ENCODE results near the gene MGAT4C. TPM values are rescaled to one million over a fixed set of nuclear protein-coding genes. Genes with fewer than 3 reads are reported as not detected.

Gene MGAT4C
- total RNA-seq, 2 donors from 2014 or later = 0.11 to 1.8 TPM

- H3K4me3 ChIP-seq (ENCODE audit: low read length) = no peak overlapping the region
- no peak overlapping the region for H3K9ac ChIP-seq (ENCODE audit: extremely low read depth, low read length, poor library complexity, severe bottlenecking)
- H3K4me1 Mint-ChIP-seq = peaks cover 20% of the 10 kb centered on the region
- H3K4me1 ChIP-seq (ENCODE audit: control insufficient read depth, insufficient read depth, low read length) = no peaks in the 10 kb centered on the region
- 96 to 100% methylated on average over 4 to 5 of the region's 5 CpGs for WGBS, 2 experiments (ENCODE audit: insufficient coverage in 1 of 2, insufficient read length in 1 of 2)
- no peaks in the 10 kb centered on the region for H3K27me3 ChIP-seq (ENCODE audit: control insufficient read depth, insufficient read depth, low read length, poor library complexity, severe bottlenecking)
- DNase-seq = no peak
- peaks cover 9% of the 10 kb centered on the region for H3K36me3 Mint-ChIP-seq (ENCODE audit: low read depth)
- no peaks in the 10 kb centered on the region for H3K27me3 Mint-ChIP-seq (ENCODE audit: insufficient read depth)
- no peaks in the 10 kb centered on the region for H3K36me3 ChIP-seq (ENCODE audit: control insufficient read depth, insufficient read depth, low read length)
- no peak overlapping the region for H3K4me3 Mint-ChIP-seq
- H3K27ac ChIP-seq (ENCODE audit: low read depth, low read length) = no peak overlapping the region
- H3K9me3 Mint-ChIP-seq = peaks cover 17% of the 10 kb centered on the region
- no peak for TF ChIP-seq CTCF (conservative IDR thresholded peaks at IDR 0.05)
- H3K27ac Mint-ChIP-seq = no peak overlapping the region
- H3K9me3 ChIP-seq (ENCODE audit: control insufficient read depth, low read length) = peaks cover 10% of the 10 kb centered on the region
These were observed 309.8 kb downstream of the MGAT4C start for GRCh38 chr12:85946375-85946774.

- Histone ChIP-seq H3K36me3 (ENCODE audit: control insufficient read depth, insufficient read depth, low read length) (no peaks in the 10 kb centered on the region), H3K9me3 (ENCODE audit: control insufficient read depth, low read length) (peaks cover 21% of the 10 kb centered on the region), H3K27ac (ENCODE audit: low read depth, low read length) (no peak overlapping the region), H3K9ac (ENCODE audit: extremely low read depth, low read length, poor library complexity, severe bottlenecking) (no peak overlapping the region), H3K4me3 (ENCODE audit: low read length) (no peak overlapping the region), H3K27me3 (ENCODE audit: control insufficient read depth, insufficient read depth, low read length, poor library complexity, severe bottlenecking) (no peaks in the 10 kb centered on the region), H3K4me1 (ENCODE audit: control insufficient read depth, insufficient read depth, low read length) (no peaks in the 10 kb centered on the region)
- H3K27ac Mint-ChIP-seq = no peak overlapping the region
- H3K9me3 Mint-ChIP-seq = peaks cover 19% of the 10 kb centered on the region
- peaks cover 8% of the 10 kb centered on the region for H3K36me3 Mint-ChIP-seq (ENCODE audit: low read depth)
- H3K4me1 Mint-ChIP-seq = no peaks in the 10 kb centered on the region
- no peaks in the 10 kb centered on the region for H3K27me3 Mint-ChIP-seq (ENCODE audit: insufficient read depth)
- H3K4me3 Mint-ChIP-seq = no peak overlapping the region
- TF ChIP-seq CTCF (conservative IDR thresholded peaks at IDR 0.05) = no peak
- DNase-seq = no peak
These were observed 329.0 kb downstream of the MGAT4C start for GRCh38 chr12:85927166-85927565.

- Mint-ChIP-seq H3K36me3 (ENCODE audit: low read depth) (peaks cover 8% of the 10 kb centered on the region), H3K9me3 (peaks cover 19% of the 10 kb centered on the region), H3K27ac (no peak overlapping the region), H3K27me3 (ENCODE audit: insufficient read depth) (no peaks in the 10 kb centered on the region), H3K4me1 (no peaks in the 10 kb centered on the region), H3K4me3 (no peak overlapping the region)
- H3K9me3 ChIP-seq (ENCODE audit: control insufficient read depth, low read length) = peaks cover 21% of the 10 kb centered on the region
- H3K27ac ChIP-seq (ENCODE audit: low read depth, low read length) = no peak overlapping the region
- H3K36me3 ChIP-seq (ENCODE audit: control insufficient read depth, insufficient read depth, low read length) = no peaks in the 10 kb centered on the region
- no peak for DNase-seq
- no peak overlapping the region for H3K4me3 ChIP-seq (ENCODE audit: low read length)
- no CpG with 5 or more reads among the region's 1 CpG for WGBS, 2 experiments (ENCODE audit: insufficient coverage in 1 of 2, insufficient read length in 1 of 2)
- H3K4me1 ChIP-seq (ENCODE audit: control insufficient read depth, insufficient read depth, low read length) = no peaks in the 10 kb centered on the region
- H3K9ac ChIP-seq (ENCODE audit: extremely low read depth, low read length, poor library complexity, severe bottlenecking) = no peak overlapping the region
- no peaks in the 10 kb centered on the region for H3K27me3 ChIP-seq (ENCODE audit: control insufficient read depth, insufficient read depth, low read length, poor library complexity, severe bottlenecking)
- peak; percentile 89 for TF ChIP-seq CTCF (conservative IDR thresholded peaks at IDR 0.05)
These were observed 332.3 kb downstream of the MGAT4C start for GRCh38 chr12:85923767-85924331.
